Neural crest cell (in vitro differentiated cells): ENCODE data around the gene NKTR. TPM values are rescaled to one million over a fixed set of nuclear protein-coding genes. Genes with fewer than 3 reads are reported as not detected.

Experiments used
- DNase-seq: peaks from one replicate; pipeline ENCODE4 v3.0.0; 2021; ENCODE audit warnings: low read depth, mixed read lengths, low spot score
- H3K27ac Mint-ChIP-seq: one replicate; pipeline ENCODE4 v1.8.0; 2021; ENCODE audit warnings: mild to moderate bottlenecking, mixed read lengths; ENCODE audit not compliant: unreplicated experiment
- H3K27me3 Mint-ChIP-seq: 2 replicates; pipeline ENCODE4 v1.8.0; 2021; ENCODE audit warnings: low read depth, mild to moderate bottlenecking, mixed read lengths
- H3K36me3 Mint-ChIP-seq: 2 replicates; pipeline ENCODE4 v1.8.0; 2021; ENCODE audit warnings: low read depth, mild to moderate bottlenecking, mixed read lengths
- H3K4me1 Mint-ChIP-seq: 2 replicates; pipeline ENCODE4 v1.8.0; 2021; ENCODE audit warnings: mixed read lengths
- H3K4me3 Mint-ChIP-seq: one replicate; pipeline ENCODE4 v1.8.0; 2021; ENCODE audit warnings: mild to moderate bottlenecking, mixed read lengths
- H3K9me3 Mint-ChIP-seq: 2 replicates; pipeline ENCODE4 v1.8.0; 2021; ENCODE audit warnings: mixed read lengths
- CTCF ChIP-seq: fragments of 200-600 bp; sonication (generic); conservative IDR thresholded peaks from 2 replicates; pipeline ENCODE4 v1.5.0; 2021; ENCODE audit warnings: antibody characterized with exemption, mild to moderate bottlenecking
- total RNA-seq: library from RNA; stranded (reverse); gene quantifications from 2 replicates; pipeline ENCODE4 v1.2.1, GENCODE V29; 2021

NKTR gene
- total RNA-seq, 1 donor from 2014 or later: 95.2 TPM

GRCh38 chr3:42668793-42669217 lies 68.3 kb downstream of the NKTR start:
- H3K36me3 Mint-ChIP-seq: no peaks in the 10 kb centered on the region
- TF ChIP-seq CTCF: no peak
- no peaks in the 10 kb centered on the region for H3K4me1 Mint-ChIP-seq
- H3K27me3 Mint-ChIP-seq: peaks cover 3% of the 10 kb centered on the region
- peaks cover 2% of the 10 kb centered on the region for H3K9me3 Mint-ChIP-seq
- DNase-seq: no peak
- H3K27ac Mint-ChIP-seq: no peak overlapping the region
- no peak overlapping the region for H3K4me3 Mint-ChIP-seq

- Mint-ChIP-seq H3K9me3 (peaks cover 2% of the 10 kb centered on the region), H3K27me3 (peaks cover 5% of the 10 kb centered on the region), H3K36me3 (no peaks in the 10 kb centered on the region), H3K4me1 (no peaks in the 10 kb centered on the region), H3K27ac (no peak overlapping the region), H3K4me3 (no peak overlapping the region)
- no peak for TF ChIP-seq CTCF
- no peak for DNase-seq
These were observed 69.6 kb downstream of the NKTR start for GRCh38 chr3:42670051-42670576.

- TF ChIP-seq CTCF: no peak
- no peak for DNase-seq
- Mint-ChIP-seq H3K9me3 (peaks cover 2% of the 10 kb centered on the region), H3K27me3 (peaks cover 6% of the 10 kb centered on the region), H3K4me1 (no peaks in the 10 kb centered on the region), H3K36me3 (no peaks in the 10 kb centered on the region), H3K27ac (no peak overlapping the region), H3K4me3 (no peak overlapping the region)
These were observed 70.2 kb downstream of the NKTR start for GRCh38 chr3:42670670-42671069.

- no peaks in the 10 kb centered on the region for H3K36me3 Mint-ChIP-seq
- peaks cover 6% of the 10 kb centered on the region for H3K9me3 Mint-ChIP-seq
- no peaks in the 10 kb centered on the region for H3K4me1 Mint-ChIP-seq
These were observed 72.0 kb downstream of the NKTR start for GRCh38 chr3:42672515-42672914.

GRCh38 chr3:42673082-42673481 lies 72.6 kb downstream of the NKTR start:
- no peak for DNase-seq
- H3K36me3 Mint-ChIP-seq: no peaks in the 10 kb centered on the region
- no peak for TF ChIP-seq CTCF
- no peaks in the 10 kb centered on the region for H3K4me1 Mint-ChIP-seq
- H3K27me3 Mint-ChIP-seq: peaks cover 6% of the 10 kb centered on the region
- peaks cover 6% of the 10 kb centered on the region for H3K9me3 Mint-ChIP-seq
- H3K4me3 Mint-ChIP-seq: no peak overlapping the region
- H3K27ac Mint-ChIP-seq: no peak overlapping the region

More at GRCh38 chr3:42672515-42672914, 72.0 kb downstream of the NKTR start:
- Mint-ChIP-seq H3K4me3 (no peak overlapping the region), H3K27me3 (peaks cover 6% of the 10 kb centered on the region), H3K27ac (no peak overlapping the region)
- no peak for DNase-seq
- no peak for TF ChIP-seq CTCF

- DNase-seq: no peak
- Mint-ChIP-seq H3K27ac (no peak overlapping the region), H3K4me3 (no peak overlapping the region), H3K4me1 (no peaks in the 10 kb centered on the region), H3K9me3 (peaks cover 6% of the 10 kb centered on the region), H3K27me3 (peaks cover 6% of the 10 kb centered on the region), H3K36me3 (no peaks in the 10 kb centered on the region)
- TF ChIP-seq CTCF: no peak
These were observed 73.7 kb downstream of the NKTR start for GRCh38 chr3:42674146-42674545.
